ENCODE measurements around the gene LMX1B.

LMX1B gene

GRCh38 chr9:126642839-126643238, 29.1 kb downstream of the LMX1B start:
- CTCF ChIA-PET, result interaction anchor here (1.3 kb wide), 1 partner anchor 18 kb away, joined by 3 read pairs; no protein-coding TSS in a partner anchor

DNA sequence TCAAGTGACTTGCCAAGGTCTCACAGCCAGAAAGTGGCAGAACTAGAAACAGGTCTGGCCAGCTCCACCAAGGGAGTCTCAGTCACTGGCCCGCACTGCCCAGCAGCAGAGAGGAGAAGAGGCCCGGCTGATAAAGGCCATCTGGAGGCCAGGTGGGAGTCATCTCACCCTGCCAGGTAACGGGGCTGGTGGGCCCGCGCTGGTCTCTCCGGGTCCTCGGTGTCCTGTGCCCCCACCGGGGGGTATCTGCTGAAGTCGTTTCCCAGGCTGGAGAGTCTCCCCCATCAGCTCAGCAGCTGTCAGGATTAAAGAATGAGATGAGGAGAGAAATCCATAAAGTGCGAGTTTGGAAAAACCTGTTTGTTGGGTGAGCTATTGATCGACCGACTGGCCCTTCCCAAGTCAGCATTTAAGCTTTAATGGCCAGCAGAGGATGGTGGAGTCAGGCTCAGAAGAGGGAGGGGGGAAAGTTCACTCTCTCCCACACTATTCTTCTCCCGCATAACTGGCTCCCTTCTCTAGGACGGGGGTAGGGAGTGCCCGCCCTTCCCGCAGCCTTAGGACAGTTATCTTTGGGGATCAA, 30.3 kb downstream of the LMX1B start:
- CTCF ChIA-PET, result interaction anchor here (1.3 kb wide), 2 partner anchors 12 to 16 kb away, joined by 3 read pairs; no protein-coding TSS in a partner anchor
- POLR2A ChIA-PET, result no interaction called here

More at GRCh38 chr9:126642839-126643238, 29.1 kb downstream of the LMX1B start:
- TF ChIP-seq, protein P1, sequence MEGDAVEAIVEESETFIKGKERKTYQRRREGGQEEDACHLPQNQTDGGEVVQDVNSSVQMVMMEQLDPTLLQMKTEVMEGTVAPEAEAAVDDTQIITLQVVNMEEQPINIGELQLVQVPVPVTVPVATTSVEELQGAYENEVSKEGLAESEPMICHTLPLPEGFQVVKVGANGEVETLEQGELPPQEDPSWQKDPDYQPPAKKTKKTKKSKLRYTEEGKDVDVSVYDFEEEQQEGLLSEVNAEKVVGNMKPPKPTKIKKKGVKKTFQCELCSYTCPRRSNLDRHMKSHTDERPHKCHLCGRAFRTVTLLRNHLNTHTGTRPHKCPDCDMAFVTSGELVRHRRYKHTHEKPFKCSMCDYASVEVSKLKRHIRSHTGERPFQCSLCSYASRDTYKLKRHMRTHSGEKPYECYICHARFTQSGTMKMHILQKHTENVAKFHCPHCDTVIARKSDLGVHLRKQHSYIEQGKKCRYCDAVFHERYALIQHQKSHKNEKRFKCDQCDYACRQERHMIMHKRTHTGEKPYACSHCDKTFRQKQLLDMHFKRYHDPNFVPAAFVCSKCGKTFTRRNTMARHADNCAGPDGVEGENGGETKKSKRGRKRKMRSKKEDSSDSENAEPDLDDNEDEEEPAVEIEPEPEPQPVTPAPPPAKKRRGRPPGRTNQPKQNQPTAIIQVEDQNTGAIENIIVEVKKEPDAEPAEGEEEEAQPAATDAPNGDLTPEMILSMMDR (IDR thresholded peaks at IDR 0.05; ENCODE audit: control extremely low read depth, extremely low read depth, low read depth, missing control alignments), result no peak
- POLR2A ChIA-PET, result no interaction called here
- DNase-seq (ENCODE audit: extremely low spot score), result no peak

GRCh38 chr9:126646162-126646561, 32.4 kb downstream of the LMX1B start:
- TF ChIP-seq, protein P1 (IDR thresholded peaks at IDR 0.05; ENCODE audit: control extremely low read depth, extremely low read depth, low read depth, missing control alignments), result no peak
- no peak for DNase-seq (ENCODE audit: extremely low spot score)
- CTCF ChIA-PET, result no interaction called here
- POLR2A ChIA-PET, result no interaction called here

More for the DNA sequence above, 30.3 kb downstream of the LMX1B start:
- DNase-seq (ENCODE audit: extremely low spot score), result no peak
- TF ChIP-seq, protein P1 (IDR thresholded peaks at IDR 0.05; ENCODE audit: control extremely low read depth, extremely low read depth, low read depth, missing control alignments), result no peak

GRCh38 chr9:126647585-126648411, 34.1 kb downstream of the LMX1B start:
- no peak for DNase-seq (ENCODE audit: extremely low spot score)
- CTCF ChIA-PET, result no interaction called here
- TF ChIP-seq, protein P1 (IDR thresholded peaks at IDR 0.05; ENCODE audit: control extremely low read depth, extremely low read depth, low read depth, missing control alignments), result no peak
- POLR2A ChIA-PET, result no interaction called here

DNA sequence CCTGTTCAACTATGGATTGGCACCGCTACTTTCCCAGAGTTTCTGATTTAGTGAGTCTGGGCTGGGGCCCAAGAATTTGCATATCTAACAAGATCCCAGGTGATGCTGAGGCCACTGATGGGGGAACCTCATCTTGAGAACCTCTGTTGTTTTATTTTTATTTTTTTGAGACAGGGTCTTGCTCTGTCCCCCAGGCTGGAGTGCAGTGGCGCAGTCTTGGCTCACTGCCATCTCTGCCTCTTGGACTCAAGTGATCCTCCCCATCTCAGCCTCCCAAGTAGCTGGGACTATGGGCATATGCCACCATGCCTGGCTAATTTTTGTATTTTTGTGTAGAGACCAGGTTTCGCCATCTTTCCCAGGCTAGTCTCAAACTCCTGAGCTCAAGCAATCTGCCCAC, 35.7 kb downstream of the LMX1B start:
- ChIA-PET POLR2A (no interaction called here), CTCF (no interaction called here)
- TF ChIP-seq, protein P1 (IDR thresholded peaks at IDR 0.05; ENCODE audit: control extremely low read depth, extremely low read depth, low read depth, missing control alignments), result no peak
- no peak for DNase-seq (ENCODE audit: extremely low spot score)

DNA sequence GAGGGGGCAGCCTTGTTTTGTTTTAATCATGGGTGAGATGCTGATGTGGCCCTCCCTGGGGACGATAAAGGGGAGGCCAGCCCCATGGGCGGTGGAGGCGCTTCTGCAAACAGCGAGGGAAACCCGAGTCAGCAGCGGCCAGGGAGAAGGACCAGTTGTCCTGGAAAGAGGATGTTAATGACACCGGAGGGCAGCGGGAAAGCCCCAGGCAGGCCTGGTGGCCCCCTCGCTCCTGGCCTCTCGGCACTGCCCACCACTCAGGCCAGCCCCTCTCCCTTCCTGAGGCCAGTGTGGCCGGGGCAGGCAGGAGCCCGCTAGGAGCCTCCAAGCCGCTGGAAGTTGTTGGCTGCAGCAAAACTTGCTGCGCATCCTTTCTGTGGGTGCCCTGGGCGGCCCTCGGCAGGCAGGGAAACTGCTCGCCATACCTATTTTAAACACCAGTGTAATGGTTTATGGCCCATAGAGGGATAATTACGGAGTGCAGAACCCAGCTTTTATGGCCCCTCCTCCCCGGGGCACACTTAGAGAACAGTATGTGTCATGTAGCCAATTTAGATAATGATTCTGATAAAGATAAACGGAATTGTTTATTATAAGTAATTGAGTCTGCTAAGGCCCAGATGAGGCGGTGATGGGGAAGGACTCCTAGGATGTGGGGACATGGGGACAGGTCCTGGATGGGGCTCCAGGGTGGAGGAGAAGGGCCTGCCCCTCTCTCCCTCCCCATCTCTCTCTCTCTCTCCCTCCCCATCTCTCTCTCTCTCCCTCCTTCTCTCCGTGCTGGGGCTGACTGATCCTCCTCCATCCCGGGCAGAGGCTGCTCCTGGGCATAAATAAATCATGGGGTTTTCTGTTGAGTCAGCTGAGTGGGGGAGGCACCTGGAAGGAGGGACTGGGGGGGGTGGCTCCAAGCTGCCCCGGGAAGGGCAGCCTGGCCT, 36.9 kb downstream of the LMX1B start:
- ChIA-PET CTCF (no interaction called here), POLR2A (no interaction called here)
- TF ChIP-seq, protein P1 (IDR thresholded peaks at IDR 0.05; ENCODE audit: control extremely low read depth, extremely low read depth, low read depth, missing control alignments), result no peak
- no peak for DNase-seq (ENCODE audit: extremely low spot score)

Measured in GM10248 (cell line).